H9 (cell line): Measurements from ENCODE around the gene RASA3. TPM values are rescaled to one million over a fixed set of nuclear protein-coding genes. Genes with fewer than 3 reads are reported as not detected.

Experiments
- DNase-seq: peaks from one replicate; pipeline ENCODE4 v3.0.0-alpha.2; 2017
- H2AFZ ChIP-seq: one replicate; pipeline ENCODE4 v1.6.1; 2013; ENCODE audit warnings: mild to moderate bottlenecking, low read length, control low read depth, moderate library complexity
- H2AK5ac ChIP-seq: 2 replicates; pipeline ENCODE4 v1.6.1; 2013; ENCODE audit warnings: low read length, control low read depth, mixed read lengths; ENCODE audit not compliant: insufficient read length
- H2BK120ac ChIP-seq: one replicate; pipeline ENCODE4 v1.6.1; 2013; ENCODE audit warnings: low read depth, mild to moderate bottlenecking, low read length, control low read depth, inconsistent platforms; ENCODE audit not compliant: poor library complexity, severe bottlenecking
- H2BK12ac ChIP-seq: 2 replicates; pipeline ENCODE4 v1.6.1; 2013; ENCODE audit warnings: low read length, control low read depth, mixed read lengths, low read depth; ENCODE audit not compliant: insufficient read length
- H2BK15ac ChIP-seq: 2 replicates; pipeline ENCODE4 v1.6.1; 2013; ENCODE audit warnings: low read depth, low read length, control low read depth
- H2BK20ac ChIP-seq: one replicate; pipeline ENCODE4 v1.6.1; 2013; ENCODE audit warnings: low read depth, mild to moderate bottlenecking, low read length, control low read depth, inconsistent platforms; ENCODE audit not compliant: poor library complexity, severe bottlenecking
- H2BK5ac ChIP-seq: 2 replicates; pipeline ENCODE4 v1.6.1; 2013; ENCODE audit warnings: low read length, control low read depth, mixed read lengths; ENCODE audit not compliant: insufficient read length
- H3K14ac ChIP-seq: 2 replicates; pipeline ENCODE4 v1.6.1; 2013; ENCODE audit warnings: low read length, control low read depth; ENCODE audit not compliant: insufficient read depth
- H3K18ac ChIP-seq: 2 replicates; pipeline ENCODE4 v1.6.1; 2013; ENCODE audit warnings: low read depth, mild to moderate bottlenecking, mixed read lengths, low read length, control low read depth; ENCODE audit not compliant: insufficient read length
- H3K23ac ChIP-seq: 2 replicates; pipeline ENCODE4 v1.6.1; 2013; ENCODE audit warnings: low read length, control low read depth, mixed read lengths, low read depth; ENCODE audit not compliant: insufficient read length
- H3K23me2 ChIP-seq: 2 replicates; pipeline ENCODE4 v1.6.1; 2013; ENCODE audit warnings: low read depth, mild to moderate bottlenecking, mixed read lengths, low read length, control low read depth; ENCODE audit not compliant: insufficient read length, poor library complexity, severe bottlenecking
- H3K27ac ChIP-seq: 2 replicates; pipeline ENCODE4 v1.5.1; 2013; ENCODE audit warnings: low read length, control low read depth, mixed read lengths, low read depth; ENCODE audit not compliant: insufficient read length
- H3K27me3 ChIP-seq: 2 replicates; pipeline ENCODE4 v1.6.1; 2013; ENCODE audit warnings: low read length, control low read depth, inconsistent platforms; ENCODE audit not compliant: insufficient read depth
- H3K4ac ChIP-seq: 2 replicates; pipeline ENCODE4 v1.6.1; 2013; ENCODE audit warnings: low read depth, mild to moderate bottlenecking, control low read depth, inconsistent platforms, low read length, moderate library complexity
- H3K4me1 ChIP-seq: 2 replicates; pipeline ENCODE4 v1.6.1; 2013; ENCODE audit warnings: low read length, control low read depth, inconsistent platforms; ENCODE audit not compliant: insufficient read depth
- H3K4me2 ChIP-seq: 2 replicates; pipeline ENCODE4 v1.6.1; 2013; ENCODE audit warnings: low read length, control low read depth, mixed read lengths; ENCODE audit not compliant: insufficient read length, insufficient read depth
- H3K56ac ChIP-seq: 2 replicates; pipeline ENCODE4 v1.6.1; 2013; ENCODE audit warnings: low read depth, mild to moderate bottlenecking, mixed read lengths, low read length, control low read depth; ENCODE audit not compliant: insufficient read length
- H3K79me1 ChIP-seq: 2 replicates; pipeline ENCODE4 v1.6.1; 2013; ENCODE audit warnings: low read depth, mild to moderate bottlenecking, moderate library complexity, low read length, control low read depth, inconsistent platforms; ENCODE audit not compliant: insufficient read depth, poor library complexity, severe bottlenecking
- H3K79me2 ChIP-seq: 2 replicates; pipeline ENCODE4 v1.6.1; 2013; ENCODE audit warnings: low read length, control low read depth, inconsistent platforms; ENCODE audit not compliant: insufficient read depth
- H3K9ac ChIP-seq: 2 replicates; pipeline ENCODE4 v1.6.1; 2013; ENCODE audit warnings: low read length, control low read depth, mixed read lengths; ENCODE audit not compliant: insufficient read length; ENCODE audit errors: extremely low read depth
- H3K9me3 ChIP-seq: one replicate; pipeline ENCODE4 v1.6.1; 2013; ENCODE audit warnings: low read depth, low read length, inconsistent platforms; ENCODE audit not compliant: control insufficient read depth
- H3T11ph ChIP-seq: one replicate; pipeline ENCODE4 v1.6.1; 2013; ENCODE audit warnings: mild to moderate bottlenecking, low read length, control low read depth, inconsistent platforms
- H4K20me1 ChIP-seq: one replicate; pipeline ENCODE4 v1.6.1; 2013; ENCODE audit not compliant: control insufficient read depth, insufficient read length, insufficient read depth
- H4K5ac ChIP-seq: 2 replicates; pipeline ENCODE4 v1.6.1; 2013; ENCODE audit warnings: low read depth, mild to moderate bottlenecking, mixed read lengths, low read length, control low read depth; ENCODE audit not compliant: insufficient read length
- H4K8ac ChIP-seq: replicated peaks from 2 replicates; pipeline ENCODE4 v1.6.1; 2013; ENCODE audit warnings: low read length, control low read depth, mixed read lengths, low read depth; ENCODE audit not compliant: insufficient read length
- H4K91ac ChIP-seq: 2 replicates; pipeline ENCODE4 v1.6.1; 2013; ENCODE audit warnings: low read depth, mild to moderate bottlenecking, moderate library complexity, mixed read lengths, low read length, control low read depth; ENCODE audit not compliant: insufficient read length
- H3K27ac Mint-ChIP-seq, 3 experiments: 2 replicates in 2 of 3; 3 replicates in 1 of 3; pipeline ENCODE4 v1.8.0; 2020 to 2021; ENCODE audit warnings: mixed read lengths in 3 of 3, mild to moderate bottlenecking in 1 of 3, moderate library complexity in 1 of 3
- H3K27me3 Mint-ChIP-seq: 2 replicates; pipeline ENCODE4 v1.8.0; 2021; ENCODE audit warnings: low read depth, mild to moderate bottlenecking, moderate library complexity, mixed read lengths
- H3K36me3 Mint-ChIP-seq, 3 experiments: 2 replicates in 2 of 3; 3 replicates in 1 of 3; pipeline ENCODE4 v1.8.0; 2020 to 2021; ENCODE audit warnings: low read depth in 3 of 3, mixed read lengths in 3 of 3; ENCODE audit not compliant: insufficient read depth in 1 of 3
- H3K4me1 Mint-ChIP-seq, 2 experiments: 2 replicates each; pipeline ENCODE4 v1.8.0; 2020; ENCODE audit warnings: mixed read lengths in 2 of 2
- H3K4me3 Mint-ChIP-seq, 2 experiments: 2 replicates in 1 of 2; 3 replicates in 1 of 2; pipeline ENCODE4 v1.8.0; 2020 to 2021; ENCODE audit warnings: mild to moderate bottlenecking in 2 of 2, mixed read lengths in 2 of 2, moderate library complexity in 1 of 2
- H3K9me3 Mint-ChIP-seq, 2 experiments: 2 replicates in 1 of 2; 3 replicates in 1 of 2; pipeline ENCODE4 v1.8.0; 2020; ENCODE audit warnings: mild to moderate bottlenecking in 2 of 2, mixed read lengths in 2 of 2, moderate library complexity in 1 of 2
- CTCF ChIP-seq: fragments of 200-600 bp; sonication (generic); conservative IDR thresholded peaks from 3 replicates; pipeline ENCODE4 v1.8.0; 2021; ENCODE audit warnings: antibody characterized with exemption, mild to moderate bottlenecking
- WGBS: extraction: QIAGEN DNeasy Blood & Tissue Kit; methylation state at CpG from one replicate; pipeline ENCODE4 v1.1.7; 2013; ENCODE audit warnings: missing lambda C conversion rate, low lambda C conversion rate, mixed read lengths; ENCODE audit not compliant: insufficient read length; ENCODE audit errors: extremely low coverage; 5-methylcytosine and 5-hydroxymethylcytosine counted together
- total RNA-seq: library from RNA; stranded (reverse); gene quantifications from 2 replicates; pipeline ENCODE4 v1.2.1, GENCODE V29; 2021

The RASA3 gene
- total RNA-seq, 1 experiment from 2014 or later = 12.3 TPM

- H3K9me3 ChIP-seq = no peaks in the 10 kb centered on the region
- H3K14ac ChIP-seq = no peak overlapping the region
- H4K8ac ChIP-seq = no peak overlapping the region
- no peak for TF ChIP-seq CTCF
- no peak overlapping the region for H4K5ac ChIP-seq
- no peak overlapping the region for H3K9ac ChIP-seq
- peaks cover 15 to 29% of the 10 kb centered on the region in 2 experiments for H3K4me1 Mint-ChIP-seq
- H3K27me3 Mint-ChIP-seq = peaks cover 2% of the 10 kb centered on the region; the same call in 1 of the 2 replicates
- H3K23me2 ChIP-seq = no peaks in the 10 kb centered on the region
- H3K9me3 Mint-ChIP-seq = no peaks in the 10 kb centered on the region
- H2AFZ ChIP-seq = no peak overlapping the region
- H2BK5ac ChIP-seq = no peak overlapping the region
- no peaks in the 10 kb centered on the region for H3K79me1 ChIP-seq
- H3K23ac ChIP-seq = no peak overlapping the region
- H2BK15ac ChIP-seq = no peak overlapping the region
- H4K20me1 ChIP-seq = no peaks in the 10 kb centered on the region
- H4K91ac ChIP-seq = no peak overlapping the region
- no peak overlapping the region for H3T11ph ChIP-seq
- H3K27ac ChIP-seq = no peak overlapping the region
- H3K27me3 ChIP-seq = no peaks in the 10 kb centered on the region
- no peaks in the 10 kb centered on the region for H3K79me2 ChIP-seq
- H3K4me1 ChIP-seq = no peaks in the 10 kb centered on the region; the same call in 1 of the 2 replicates
- H3K27ac Mint-ChIP-seq = no peak overlapping the region
- no peak overlapping the region for H2BK12ac ChIP-seq
- no peak for DNase-seq
- H3K36me3 Mint-ChIP-seq = no peaks in the 10 kb centered on the region; a peak in 1 of 7 replicates
- no peak overlapping the region for H2AK5ac ChIP-seq
- H3K4me3 Mint-ChIP-seq = no peak overlapping the region
- WGBS = no CpG with 5 or more reads among the region's 20 CpGs
- H2BK20ac ChIP-seq = no peak overlapping the region
- no peak overlapping the region for H3K4ac ChIP-seq
- H3K56ac ChIP-seq = no peak overlapping the region
- H3K18ac ChIP-seq = no peak overlapping the region
- no peak overlapping the region for H2BK120ac ChIP-seq
- H3K4me2 ChIP-seq = no peak overlapping the region
Measured at GRCh38 chr13:114061744-114062143, 70.7 kb downstream of the RASA3 start.
